Motor neuron (in vitro differentiated cells): Measurements from ENCODE around the gene EEIG1. TPM values are rescaled to one million over a fixed set of nuclear protein-coding genes. Genes with fewer than 3 reads are reported as not detected.
A peak's percentile ranks its signal among the peaks of the same experiment; 100 is the strongest.

Source experiments
- ATAC-seq, 8 experiments: fragments of 200-7000 bp; cut with Tn5 transposase; replicated peaks in 6 of 8; 2 replicates each; pipeline ENCODE4 v1.8.0; 2021; ENCODE audit warnings: mild to moderate bottlenecking in 8 of 8, moderate library complexity in 8 of 8
- H3K27ac ChIP-seq, 2 donors: fragments of 250-450 bp; sonication (Bioruptor Pico); 2 replicates each; pipeline ENCODE4 v1.9.0; 2021; ENCODE audit warnings: antibody characterized with exemption in 2 of 2, mild to moderate bottlenecking in 2 of 2, moderate library complexity in 1 of 2
- H3K4me1 ChIP-seq, 2 donors: fragments of 250-450 bp; sonication (Bioruptor Pico); replicated peaks in 1 of 2; 2 replicates each; pipeline ENCODE4 v1.6.1; 2021; ENCODE audit warnings: antibody characterized with exemption in 2 of 2, mild to moderate bottlenecking in 2 of 2, moderate library complexity in 1 of 2
- H3K4me3 ChIP-seq, 5 donors: fragments of 250-450 bp; sonication (Bioruptor Pico); 2 replicates each; pipeline ENCODE4 v1.9.0; 2021; ENCODE audit warnings: antibody characterized with exemption in 5 of 5, mild to moderate bottlenecking in 5 of 5, moderate library complexity in 4 of 5
- WGBS, 10 experiments: fragments of 450-650 bp; shearing (Covaris generic); methylation state at CpG; one replicate each; pipeline ENCODE4 v1.0.0; 2022; 5-methylcytosine and 5-hydroxymethylcytosine counted together
- in situ Hi-C, 9 experiments: fragments of 400-800 bp; cut with MboI; loops; one replicate each; pipeline ENCODE4 v1.15.0; 2021; ENCODE audit warnings: low sequenced_read_pairs in 9 of 9, low pct_unique_long_range_greater_than_20kb in 2 of 9; ENCODE audit not compliant: unreplicated experiment in 9 of 9
- total RNA-seq, 8 experiments: library from RNA; unstranded; fragments of 300-600 nt; gene quantifications; 2 replicates each; pipeline versions ENCODE4 v1.2.3 to v1.2.4, GENCODE V29; 2022

The EEIG1 gene
- total RNA-seq, 8 experiments from 2014 or later: 4.7 to 29.8 (median 13.3) TPM

- no peak for ATAC-seq
- peak overlapping the region; percentile 56 to 90 (median 69) for H3K4me3 ChIP-seq
- H3K4me1 ChIP-seq: peaks cover 58 to 59% of the 10 kb centered on the region in 2 donors
- peak overlapping the region in 1 of 2 donors; percentile 26 for H3K27ac ChIP-seq
- WGBS, 10 experiments: 8 to 60% (median 13%) methylated on average over 1 to 9 of the region's 12 CpGs; no CpG with 5 or more reads in 5 of the 10 experiments
- in situ Hi-C loops: no loop called here
Measured at GRCh38 chr9:127977884-127978647, 2.7 kb downstream of the EEIG1 start.

GRCh38 chr9:127977009-127977883, 3.5 kb downstream of the EEIG1 start:
- Histone ChIP-seq H3K4me1 (peaks cover 66 to 67% of the 10 kb centered on the region in 2 donors), H3K27ac (no peak overlapping the region), H3K4me3 (peak overlapping the region; percentile 56 to 90 (median 69))
- ATAC-seq: no peak
- WGBS, 10 experiments: 60 to 100% (median 82%) methylated on average over 1 to 3 of the region's 7 CpGs; no CpG with 5 or more reads in 6 of the 10 experiments
- in situ Hi-C loops: no loop called here

GRCh38 chr9:127976498-127976897, 4.3 kb downstream of the EEIG1 start:
- peaks cover 68 to 70% of the 10 kb centered on the region in 2 donors for H3K4me1 ChIP-seq
- H3K4me3 ChIP-seq: no peak overlapping the region
- 18 to 100% (median 93%) methylated on average over 1 to 6 of the region's 6 CpGs; no CpG with 5 or more reads in 6 of the 10 experiments for WGBS, 10 experiments
- in situ Hi-C loops: no loop called here
- no peak for ATAC-seq
- no peak overlapping the region for H3K27ac ChIP-seq

- in situ Hi-C loops: no loop called here
- WGBS, 10 experiments: 17 to 100% (median 96%) methylated on average over 1 to 4 of the region's 10 CpGs; no CpG with 5 or more reads in 6 of the 10 experiments
- ATAC-seq: no peak
- Histone ChIP-seq H3K4me3 (no peak overlapping the region), H3K4me1 (peaks cover 74 to 77% of the 10 kb centered on the region in 2 donors), H3K27ac (no peak overlapping the region)
Measured at GRCh38 chr9:127975376-127976315, 5.1 kb downstream of the EEIG1 start.

GRCh38 chr9:127974769-127975261, 6.0 kb downstream of the EEIG1 start:
- Histone ChIP-seq H3K4me3 (no peak overlapping the region), H3K27ac (no peak overlapping the region), H3K4me1 (peaks cover 82 to 85% of the 10 kb centered on the region in 2 donors)
- peak in 1 of 8 experiments; percentile 3 for ATAC-seq
- WGBS, 10 experiments: 17 to 88% (median 60%) methylated on average over 1 to 3 of the region's 10 CpGs; no CpG with 5 or more reads in 5 of the 10 experiments
- in situ Hi-C loops: no loop called here

GRCh38 chr9:127974001-127974768, 6.6 kb downstream of the EEIG1 start:
- H3K4me1 ChIP-seq: peaks cover 89 to 91% of the 10 kb centered on the region in 2 donors
- 50 to 100% (median 83%) methylated on average over 1 to 7 of the region's 12 CpGs; no CpG with 5 or more reads in 3 of the 10 experiments for WGBS, 10 experiments
- no peak for ATAC-seq
- no peak overlapping the region for H3K4me3 ChIP-seq
- H3K27ac ChIP-seq: no peak overlapping the region
- in situ Hi-C loops: no loop called here

- Histone ChIP-seq H3K27ac (no peak overlapping the region), H3K4me1 (peaks cover 95 to 97% of the 10 kb centered on the region in 2 donors), H3K4me3 (no peak overlapping the region)
- WGBS, 10 experiments: 43 to 97% (median 80%) methylated on average over 1 to 9 of the region's 17 CpGs; no CpG with 5 or more reads in 5 of the 10 experiments
- ATAC-seq: no peak
- in situ Hi-C loops: no loop called here
Measured at GRCh38 chr9:127973169-127974000, 7.4 kb downstream of the EEIG1 start.

GRCh38 chr9:127972236-127972871, 8.4 kb downstream of the EEIG1 start:
- 0 to 64% (median 60%) methylated on average over 1 to 4 of the region's 12 CpGs; no CpG with 5 or more reads in 7 of the 10 experiments for WGBS, 10 experiments
- Histone ChIP-seq H3K4me3 (no peak overlapping the region), H3K27ac (peak overlapping the region; percentile 42 to 66), H3K4me1 (peaks cover 95% of the 10 kb centered on the region in 2 donors)
- ATAC-seq: peak in 5 of 8 experiments; percentile 6 to 40 (median 24)
- in situ Hi-C loops: no loop called here

- peak overlapping the region; percentile 42 to 66 for H3K27ac ChIP-seq
- ATAC-seq: peak in 5 of 8 experiments; percentile 5 to 21 (median 18)
- 0 to 75% (median 57%) methylated on average over 1 to 5 of the region's 20 CpGs; no CpG with 5 or more reads in 5 of the 10 experiments for WGBS, 10 experiments
- H3K4me1 ChIP-seq: peaks cover 95% of the 10 kb centered on the region in 2 donors
- H3K4me3 ChIP-seq: no peak overlapping the region
- in situ Hi-C loops: no loop called here
Measured at GRCh38 chr9:127971357-127972235, 9.2 kb downstream of the EEIG1 start.
